ENCODE data around the gene IFT88. TPM values are rescaled to one million over a fixed set of nuclear protein-coding genes. Genes with fewer than 3 reads are reported as not detected.

The IFT88 gene
- total and polyA plus RNA-seq, 11 donors = 3.4 to 11.4 (median 8.2) TPM

GRCh38 chr13:20654156-20654555, 87.2 kb downstream of the IFT88 start:
- no peak for DNase-seq

GRCh38 chr13:20658451-20659040, 91.6 kb downstream of the IFT88 start:
- H3K27ac ChIP-seq = no peak overlapping the region
- no peaks in the 10 kb centered on the region for H3K9me3 ChIP-seq
- no peak overlapping the region for H3K4me3 ChIP-seq
- DNase-seq (no peak), ATAC-seq (no peak)
- TF ChIP-seq POLR2A (IDR thresholded peaks at IDR 0.05) (no peak), CTCF (IDR thresholded peaks at IDR 0.05) (no peak)
- intact Hi-C loops (cut with DNase I) = no loop called here
- peaks cover 0 to 59% (median 17%) of the 10 kb centered on the region in 9 donors for H3K36me3 ChIP-seq
- H3K27me3 ChIP-seq = no peaks in the 10 kb centered on the region
- WGBS, 4 donors = 71 to 86% (median 83%) methylated on average over 5 of the region's 5 CpGs
- H3K4me1 ChIP-seq = no peaks in the 10 kb centered on the region

More at GRCh38 chr13:20654156-20654555, 87.2 kb downstream of the IFT88 start:
- intact Hi-C loops (cut with DNase I) = no loop called here
- ATAC-seq = no peak
- no peaks in the 10 kb centered on the region for H3K9me3 ChIP-seq
- TF ChIP-seq CTCF (IDR thresholded peaks at IDR 0.05) (no peak), POLR2A (IDR thresholded peaks at IDR 0.05) (no peak)
- no peaks in the 10 kb centered on the region for H3K27me3 ChIP-seq
- no peak overlapping the region for H3K27ac ChIP-seq
- WGBS, 4 donors = 87 to 98% (median 89%) methylated on average over 1 of the region's 1 CpG
- no peaks in the 10 kb centered on the region for H3K4me1 ChIP-seq
- H3K4me3 ChIP-seq = no peak overlapping the region
- peaks cover 0 to 32% (median 11%) of the 10 kb centered on the region in 9 donors for H3K36me3 ChIP-seq

GRCh38 chr13:20664351-20664750, 97.4 kb downstream of the IFT88 start:
- intact Hi-C loops (cut with DNase I) = no loop called here
- peaks cover 0 to 37% (median 8%) of the 10 kb centered on the region in 9 donors for H3K36me3 ChIP-seq
- H3K4me1 ChIP-seq = no peaks in the 10 kb centered on the region
- no peaks in the 10 kb centered on the region for H3K9me3 ChIP-seq
- no peak for ATAC-seq
- no peak overlapping the region for H3K4me3 ChIP-seq
- no peak overlapping the region for H3K27ac ChIP-seq
- no peak for DNase-seq
- TF ChIP-seq CTCF (IDR thresholded peaks at IDR 0.05) (no peak), POLR2A (IDR thresholded peaks at IDR 0.05) (no peak)
- H3K27me3 ChIP-seq = no peaks in the 10 kb centered on the region

GRCh38 chr13:20666948-20667347, 100.0 kb downstream of the IFT88 start:
- Histone ChIP-seq H3K4me1 (no peaks in the 10 kb centered on the region), H3K9me3 (no peaks in the 10 kb centered on the region), H3K27ac (no peak overlapping the region), H3K4me3 (no peak overlapping the region), H3K36me3 (peaks cover 0 to 35% (median 8%) of the 10 kb centered on the region in 9 donors), H3K27me3 (no peaks in the 10 kb centered on the region)
- no peak for DNase-seq
- no peak for ATAC-seq
- no peak for TF ChIP-seq CTCF (IDR thresholded peaks at IDR 0.05)
- TF ChIP-seq POLR2A (IDR thresholded peaks at IDR 0.05) = no peak
- intact Hi-C loops (cut with DNase I) = no loop called here
- 85 to 95% (median 91%) methylated on average over 4 of the region's 4 CpGs for WGBS, 4 donors

Measured in heart left ventricle (tissue), 16 donors.